DMS 273 (cell line): Measurements from ENCODE around the gene ADGRE3.
"Not testable (repeated sequence)": the region's sequence is repeated elsewhere in the genome, so short reads cannot be mapped to it uniquely, and the experiment has no call there.

Experiments
- DNase-seq: peaks from one replicate; lab custom pipeline; 2025; ENCODE audit not compliant: unreplicated experiment; lab: John Stamatoyannopoulos, UW

Gene ADGRE3

DNA sequence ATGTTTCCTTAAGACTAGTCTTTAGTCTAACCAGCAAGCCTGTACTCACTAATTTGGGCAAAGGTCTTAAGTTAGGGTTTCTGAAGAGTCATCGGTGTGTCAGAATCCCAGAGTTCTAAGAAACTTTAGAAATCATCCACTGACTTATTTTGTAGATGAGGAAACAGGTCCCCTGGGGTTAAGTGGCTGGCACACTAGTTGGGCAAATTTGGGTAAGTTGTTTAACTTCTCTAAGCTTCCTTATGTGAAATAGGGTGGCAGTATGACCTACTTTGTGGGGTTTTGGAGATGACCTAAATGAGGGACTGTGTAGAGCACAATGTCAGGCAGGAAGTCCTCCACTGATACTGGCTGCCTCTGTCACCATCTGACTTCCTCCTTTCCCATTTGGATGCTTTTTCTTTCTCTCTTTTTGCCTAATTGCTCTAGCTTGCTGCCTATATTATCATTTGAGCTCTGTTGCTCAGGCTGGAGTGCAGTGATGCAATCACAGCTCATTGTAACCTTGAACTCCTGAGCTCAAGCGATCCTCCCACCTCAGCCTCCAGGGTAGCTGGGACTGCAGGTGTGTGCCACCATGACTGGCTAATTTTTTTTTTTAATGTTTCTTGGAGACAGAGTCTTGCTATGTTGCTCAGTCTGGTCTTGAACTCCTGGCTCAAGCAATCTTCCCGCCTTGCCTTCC, 2.3 kb downstream of the ADGRE3 start:
- no peak for DNase-seq

DNA sequence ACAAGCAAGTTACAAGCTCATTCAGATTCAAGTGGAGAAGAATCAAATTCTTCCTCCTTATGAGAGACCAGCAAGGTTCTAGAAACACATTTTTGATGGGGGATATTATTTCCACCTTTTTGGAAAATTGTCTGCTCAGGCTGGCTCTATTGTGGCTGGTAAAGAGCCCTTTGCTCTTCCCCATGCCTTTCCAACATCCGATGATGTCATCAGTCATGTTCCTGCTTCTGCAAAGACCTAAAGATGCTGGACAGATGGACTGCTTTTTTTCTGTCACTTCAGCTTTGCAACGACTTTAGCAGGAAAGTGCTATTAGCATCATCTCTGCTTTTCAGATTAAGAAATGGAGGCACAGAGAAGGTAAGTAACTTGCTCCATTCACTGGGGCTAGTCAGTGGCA, 4.2 kb downstream of the ADGRE3 start:
- no peak for DNase-seq

DNA sequence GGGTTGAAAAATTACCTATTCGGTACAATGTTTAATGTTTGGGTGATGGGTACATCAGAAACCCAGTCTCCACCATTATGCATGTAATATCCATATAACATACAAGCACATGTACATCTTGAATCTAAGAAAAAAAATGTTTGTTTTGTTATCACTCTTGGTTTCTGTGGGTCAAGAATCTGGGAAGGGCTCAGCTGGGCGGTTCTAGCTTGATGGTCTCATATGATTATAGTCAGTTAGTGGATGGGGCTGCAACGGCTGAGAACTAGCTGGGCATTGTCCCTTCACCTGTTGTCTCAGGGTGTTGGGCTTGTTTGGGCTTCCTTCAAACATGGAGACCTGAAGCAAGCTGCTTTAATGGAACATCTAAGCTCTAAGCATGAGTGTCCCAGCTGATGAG, 4.7 kb downstream of the ADGRE3 start:
- no peak for DNase-seq

DNA sequence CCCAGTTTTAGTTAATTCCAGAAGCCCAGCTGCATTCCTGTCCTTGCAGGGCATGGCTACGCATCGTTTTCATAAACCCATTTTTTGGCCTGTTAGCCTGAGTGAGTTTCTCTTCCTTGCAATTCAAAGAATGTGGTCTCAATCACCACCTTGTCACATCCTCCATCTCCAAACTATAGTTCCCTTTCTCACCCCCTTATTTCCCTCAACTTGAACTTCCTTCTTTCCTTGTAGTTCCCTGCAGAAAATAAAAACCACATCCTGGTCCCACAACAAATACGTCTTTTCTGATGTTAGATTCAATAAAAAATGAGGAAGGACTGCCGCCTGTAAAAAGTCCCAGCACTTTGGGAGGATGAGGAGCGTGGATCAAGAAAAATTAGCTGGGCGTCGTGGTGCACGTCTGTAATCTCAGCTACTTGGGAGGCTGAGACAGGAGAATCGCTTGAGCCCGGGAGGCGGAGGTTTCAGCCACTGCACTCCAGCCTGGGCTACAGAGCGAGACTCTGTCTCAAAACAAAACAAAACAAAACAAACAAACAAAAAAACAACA, 13.2 kb downstream of the ADGRE3 start:
- DNase-seq, result no peak

DNA sequence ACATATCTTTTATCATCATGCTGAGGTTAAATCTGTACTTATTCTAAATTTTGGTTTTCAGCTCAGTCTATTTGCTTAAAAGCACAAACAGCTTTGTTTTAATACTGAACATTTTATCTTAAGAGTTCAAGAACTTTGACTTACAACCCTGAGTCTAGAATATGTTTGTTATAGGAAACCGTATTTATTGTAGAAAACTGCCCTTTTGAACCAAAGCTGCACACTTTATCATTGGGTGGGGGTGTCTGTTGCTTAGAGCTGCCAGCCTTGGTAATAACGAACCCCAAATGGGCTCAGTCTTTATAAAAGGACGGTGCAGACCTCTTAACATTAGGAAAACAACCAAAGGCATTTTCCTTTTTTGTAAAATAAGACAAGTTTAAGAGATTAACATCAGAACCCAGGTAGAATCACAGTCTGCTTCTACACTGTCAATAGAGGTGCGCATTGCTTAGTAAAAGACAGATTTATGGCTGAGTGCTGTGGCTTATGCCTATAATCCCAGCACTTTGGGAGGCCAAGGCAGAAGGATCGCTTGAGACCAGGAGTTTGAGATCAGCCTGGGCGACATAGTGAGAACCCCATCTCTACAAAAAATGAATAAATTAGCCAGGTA, 14.7 kb downstream of the ADGRE3 start:
- no peak for DNase-seq

DNA sequence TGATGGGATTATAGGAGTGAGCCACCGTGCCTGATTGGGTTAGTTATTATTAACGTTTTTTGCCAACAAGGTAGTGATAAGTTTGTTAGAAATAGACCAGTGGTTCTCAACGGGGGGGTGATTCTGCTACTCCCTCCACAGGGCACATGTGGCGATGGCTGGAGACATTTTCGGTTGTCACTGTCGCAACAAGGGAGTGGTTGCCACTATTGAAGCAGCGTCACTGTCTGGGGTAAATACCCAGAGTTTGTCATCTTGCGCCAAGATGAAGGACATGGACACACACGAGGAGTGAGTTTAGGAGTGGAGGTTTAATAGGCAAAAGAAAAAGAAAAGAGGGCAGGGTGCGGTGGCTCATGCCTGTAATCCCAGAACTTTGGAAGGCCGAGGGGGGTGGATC, 18.9 kb downstream of the ADGRE3 start:
- DNase-seq, result no peak

DNA sequence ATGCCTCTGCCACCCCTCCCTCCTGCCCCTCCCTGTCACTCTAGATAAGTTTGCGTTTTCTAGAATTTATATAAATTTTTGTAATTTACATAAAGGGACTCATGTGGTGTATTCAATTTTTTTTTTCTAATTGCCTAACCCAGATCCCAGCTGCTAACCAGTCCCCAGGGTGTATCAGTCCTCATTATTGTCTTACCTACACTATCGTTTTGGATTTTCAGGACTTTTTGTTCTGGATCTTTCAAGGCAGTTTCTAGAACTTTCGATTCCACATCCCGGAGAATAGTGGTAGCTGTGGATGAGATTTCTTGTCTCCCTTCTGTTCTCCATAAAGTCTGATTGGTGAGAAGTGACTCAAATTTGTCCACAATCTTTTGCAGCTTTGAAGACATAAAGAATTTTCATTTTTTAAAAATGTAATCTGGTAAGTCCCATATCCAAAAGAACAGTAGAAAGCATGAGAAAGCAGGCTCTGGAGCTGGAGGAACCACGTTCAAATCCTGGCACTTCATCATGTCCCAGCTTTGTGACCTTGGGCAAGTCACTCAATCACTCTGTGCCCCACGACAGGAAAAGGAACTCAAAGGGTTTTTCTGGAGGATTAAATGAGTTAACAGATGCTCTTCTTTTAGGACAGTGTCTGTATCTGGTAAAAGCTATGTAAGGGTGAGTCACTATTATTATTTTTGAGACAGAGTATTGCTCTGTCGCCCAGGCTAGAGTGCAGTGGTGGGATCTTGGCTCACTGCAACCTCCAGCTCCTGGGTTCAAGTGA, 19.7 kb downstream of the ADGRE3 start:
- no peak for DNase-seq

DNA sequence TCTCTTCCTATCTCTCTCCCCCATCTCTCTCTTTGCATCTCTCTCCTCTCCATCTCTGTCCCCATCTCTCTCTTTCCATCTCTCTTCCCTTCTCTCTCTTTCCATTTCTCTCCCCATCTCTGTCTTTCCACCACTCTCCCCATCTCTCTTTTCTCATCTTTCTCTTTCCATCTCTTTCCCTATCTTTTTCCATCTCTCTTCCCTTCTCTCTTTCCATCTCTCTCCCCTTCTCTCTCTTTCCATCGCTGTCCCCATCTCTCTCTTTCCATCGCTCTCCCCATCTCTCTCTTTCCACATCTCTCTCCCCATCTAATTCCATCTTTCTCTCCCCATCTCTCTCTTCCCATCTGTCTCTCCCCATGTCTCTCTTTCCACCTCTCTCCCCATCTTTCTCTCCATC, 24.5 kb downstream of the ADGRE3 start:
- no peak for DNase-seq

DNA sequence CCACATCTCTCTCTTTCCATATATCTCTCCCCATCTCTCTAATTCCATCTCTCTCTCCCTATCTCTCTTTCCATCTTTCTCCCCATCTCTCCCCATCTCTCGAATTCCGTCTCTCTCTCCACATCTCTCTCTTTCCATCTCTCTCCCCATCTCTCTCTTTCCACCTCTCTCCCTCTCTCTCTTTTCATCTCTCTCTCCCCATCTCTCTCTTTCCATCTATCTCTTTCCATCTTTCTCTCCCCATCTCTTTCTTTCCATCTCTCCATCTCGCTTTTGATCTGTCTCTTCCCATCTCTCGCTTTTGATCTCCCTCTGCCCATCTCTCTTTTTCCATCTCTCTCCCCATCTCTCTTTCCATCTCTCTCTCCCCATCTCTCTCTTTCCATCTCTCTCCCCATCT, 25.6 kb downstream of the ADGRE3 start:
- no peak for DNase-seq

DNA sequence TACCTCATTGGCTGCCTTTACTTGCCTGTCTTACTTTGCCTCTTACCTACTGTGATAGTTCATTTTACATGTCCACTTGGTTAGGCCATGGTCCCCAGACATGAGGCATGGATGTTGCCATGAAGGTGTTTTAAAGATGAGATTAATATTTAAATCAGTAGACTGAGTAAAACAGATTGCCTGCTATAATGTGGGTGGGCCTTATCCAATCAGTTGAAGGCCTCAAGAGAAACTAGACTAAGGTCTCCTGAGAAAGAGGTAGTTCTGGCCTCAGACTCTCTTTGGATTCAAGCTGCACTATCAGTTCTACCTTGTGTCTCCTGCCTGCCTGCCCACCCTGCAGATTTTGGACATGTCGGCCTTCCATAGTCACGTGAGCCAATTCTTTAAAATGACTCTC, 26.1 kb downstream of the ADGRE3 start:
- DNase-seq, result no peak

DNA sequence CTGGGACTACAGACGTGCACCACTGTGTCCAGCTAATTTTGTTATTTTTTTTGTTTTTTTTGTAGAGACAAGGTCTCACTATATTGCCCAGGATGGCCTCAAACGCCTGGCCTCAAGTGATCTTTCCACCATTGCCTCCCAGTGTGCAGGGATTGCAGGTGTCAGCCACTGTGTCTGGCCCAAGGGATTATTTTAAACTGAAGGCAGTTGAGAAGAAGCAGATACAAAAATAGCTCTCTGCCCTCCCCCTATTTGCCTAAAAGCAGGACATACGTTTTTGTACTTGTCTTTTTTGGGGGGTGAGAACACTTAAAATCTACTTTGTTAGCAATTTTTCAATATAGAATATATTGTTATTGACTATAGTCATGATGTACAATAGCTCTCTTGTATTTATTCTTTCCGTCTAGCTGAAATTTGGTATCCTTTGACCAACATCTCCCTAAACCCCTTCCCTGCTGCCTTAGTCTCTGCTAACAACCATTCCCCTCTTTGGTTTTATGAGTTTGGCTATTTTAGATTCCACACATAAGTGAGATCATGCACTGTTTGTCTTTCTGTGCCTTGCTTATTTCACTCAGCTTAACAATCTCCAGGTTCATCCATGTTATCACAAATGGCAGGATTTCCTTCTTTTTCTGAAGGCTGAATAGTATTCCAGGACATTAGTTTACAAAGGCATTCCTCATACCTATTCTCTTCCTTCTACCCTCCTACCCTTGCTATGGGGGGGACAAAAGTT, 34.9 kb downstream of the ADGRE3 start:
- DNase-seq, result no peak

DNA sequence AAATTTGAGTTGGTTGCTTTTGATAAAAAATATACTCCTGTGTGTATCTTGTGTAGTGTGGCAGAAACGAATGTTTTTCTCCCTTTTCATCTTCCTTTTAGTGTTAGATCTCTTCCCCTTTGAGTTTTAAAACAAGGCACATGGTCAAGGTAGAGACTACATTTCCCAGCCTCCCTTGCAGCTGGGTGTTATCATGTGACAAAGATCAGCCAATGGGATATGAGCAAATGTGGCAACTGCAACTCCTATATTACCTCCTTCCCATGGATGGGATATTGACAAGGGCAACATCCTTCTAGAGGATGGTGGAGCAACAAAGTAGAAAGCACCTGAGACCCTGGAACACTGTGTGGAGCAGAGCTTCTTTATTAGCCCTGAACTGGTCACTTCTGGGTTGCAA, 42.4 kb downstream of the ADGRE3 start:
- DNase-seq, result peak; percentile 66

DNA sequence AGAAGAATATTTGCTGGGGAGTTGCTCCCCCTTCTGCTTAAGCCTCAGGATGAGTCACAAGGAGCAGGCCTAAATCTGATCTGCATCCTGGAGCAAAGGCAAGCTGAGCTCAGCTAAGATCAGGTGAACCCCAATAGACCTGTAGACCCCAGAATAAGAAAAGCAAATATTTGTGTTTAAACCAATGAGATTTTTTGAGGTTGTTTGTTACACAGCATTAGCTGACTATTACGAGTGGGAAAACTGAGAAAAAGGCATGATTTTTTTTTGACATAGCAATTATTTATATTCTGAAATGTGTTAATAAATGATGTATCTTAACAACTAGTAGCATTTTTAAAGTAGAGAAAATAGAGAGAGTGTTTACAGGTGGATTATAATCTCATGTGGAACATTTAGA, 45.1 kb downstream of the ADGRE3 start:
- no peak for DNase-seq

DNA sequence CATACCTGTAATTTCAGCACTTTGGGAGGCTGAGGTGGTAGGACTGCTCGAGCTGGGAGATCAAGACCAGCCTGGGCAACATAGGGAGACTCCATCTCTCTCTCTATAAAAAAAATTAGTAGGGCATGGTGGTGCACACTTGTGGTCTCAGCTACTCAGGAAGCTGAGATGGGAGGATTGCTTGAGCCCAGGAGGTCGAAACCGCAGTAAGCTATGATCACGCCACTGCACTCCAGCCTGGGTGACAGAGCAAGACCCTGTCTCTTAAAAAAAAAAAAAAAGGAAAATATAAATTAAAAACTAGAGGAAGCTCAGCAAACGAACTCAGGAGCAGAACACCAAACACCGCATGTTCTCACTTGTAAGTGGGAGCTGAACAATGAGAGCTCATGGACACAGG, 50.2 kb downstream of the ADGRE3 start:
- not testable (repeated sequence) for DNase-seq

DNA sequence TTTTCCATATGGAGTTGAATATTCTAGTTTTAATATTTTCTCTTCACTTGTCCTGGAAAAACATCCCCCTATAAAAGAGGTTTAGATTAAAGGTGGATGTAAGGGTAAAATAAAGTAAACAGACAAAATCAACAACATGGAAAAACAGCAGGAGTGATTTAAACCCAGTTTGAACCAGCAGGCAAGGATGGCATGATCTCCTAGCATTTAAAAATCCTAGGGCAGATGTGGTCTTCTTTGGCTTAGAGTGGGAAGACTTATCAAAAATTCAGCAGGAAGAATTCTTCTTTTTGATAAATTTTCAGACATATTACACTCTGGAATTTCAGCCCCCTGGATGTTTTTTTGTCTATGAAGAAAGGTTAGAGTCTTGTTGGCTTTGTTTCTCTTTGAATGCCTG, 55.2 kb downstream of the ADGRE3 start:
- no peak for DNase-seq

DNA sequence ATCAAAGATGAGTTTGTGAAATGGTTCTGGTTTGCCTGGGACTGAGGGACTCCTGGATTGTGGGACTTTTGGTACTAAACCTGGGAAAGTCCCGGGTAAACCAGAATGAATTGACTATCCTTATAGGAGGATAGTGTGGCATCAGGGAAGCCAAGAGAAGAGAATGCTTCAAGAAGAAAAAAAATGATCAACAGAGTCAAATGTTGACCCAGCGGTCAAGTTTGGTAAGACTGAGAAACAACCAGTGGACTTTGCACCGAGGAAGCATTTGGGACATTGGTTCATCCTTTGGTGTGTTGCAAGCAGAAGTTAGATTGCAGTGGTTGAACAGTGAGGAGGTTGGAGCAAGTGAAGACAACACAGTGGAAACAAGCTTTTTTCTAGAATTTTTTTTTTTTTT, 58.2 kb downstream of the ADGRE3 start:
- DNase-seq, result no peak

DNA sequence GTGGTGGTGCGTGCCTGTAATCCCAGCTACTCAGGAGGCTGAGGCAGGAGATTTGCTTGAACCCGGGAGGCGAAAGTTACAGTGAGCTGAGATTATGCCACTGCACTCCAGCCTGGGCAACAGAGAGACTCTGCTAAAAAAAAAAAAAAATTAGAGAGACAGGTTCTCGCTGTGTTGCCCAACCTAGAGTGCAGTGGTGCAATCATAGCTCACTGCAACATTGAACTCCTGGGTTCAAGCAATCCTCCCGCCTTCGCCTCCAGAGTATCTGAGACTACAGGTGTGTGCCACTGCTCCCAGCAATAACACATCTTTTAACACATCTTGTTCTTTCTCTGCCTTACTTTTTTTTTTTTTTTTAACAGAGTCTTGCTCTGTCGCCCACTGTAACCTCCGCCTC, 59.0 kb downstream of the ADGRE3 start:
- DNase-seq, result no peak

DNA sequence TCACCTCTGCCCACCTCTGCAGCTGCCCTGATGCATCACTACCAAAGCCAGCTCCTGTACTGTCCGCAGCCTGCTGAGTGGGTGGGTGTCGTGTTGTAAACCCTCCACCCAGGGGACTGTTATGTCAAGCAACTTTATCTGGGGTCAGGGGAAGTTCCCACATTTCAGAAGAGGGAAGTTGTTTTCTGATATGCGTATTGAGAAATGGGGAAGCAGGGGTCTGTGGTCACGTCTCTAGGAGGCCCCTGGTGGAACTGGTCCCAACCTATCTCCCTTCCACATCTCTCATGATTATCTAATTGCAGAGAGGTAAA, 60.6 kb downstream of the ADGRE3 start:
- no peak for DNase-seq

DNA sequence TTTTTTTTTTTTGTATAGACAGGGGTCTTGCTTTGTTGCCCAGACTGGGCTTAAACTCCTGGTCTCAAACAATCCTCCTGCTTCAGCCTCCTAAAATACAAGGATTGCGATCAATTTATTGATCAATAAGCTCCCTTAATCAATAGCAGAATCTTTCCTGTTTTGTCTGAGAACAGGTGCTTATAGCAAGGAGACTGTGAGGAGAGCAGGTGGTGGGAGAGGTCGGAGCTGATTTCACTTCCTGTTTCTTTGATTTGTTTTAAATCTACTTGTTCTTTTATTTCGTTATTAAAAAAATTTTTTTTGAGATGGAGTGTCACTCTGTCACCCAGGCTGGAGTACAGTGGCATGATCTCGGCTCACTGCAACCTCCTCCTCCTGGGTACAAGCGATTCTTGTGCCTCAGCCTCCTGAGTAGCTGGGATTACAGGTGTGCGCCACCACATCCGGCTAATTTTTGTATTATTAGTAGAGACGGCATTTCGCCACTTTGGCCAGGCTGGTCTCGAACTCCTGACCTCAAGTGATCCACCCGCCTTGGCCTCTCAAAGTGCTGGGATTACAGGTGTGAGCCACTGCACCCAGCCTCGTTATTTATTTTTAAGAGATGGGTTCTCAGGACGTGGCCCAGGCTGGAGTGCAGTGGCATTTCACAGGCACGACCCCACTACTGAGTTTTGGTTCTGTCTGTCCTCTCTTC, 61.1 kb downstream of the ADGRE3 start:
- not testable (repeated sequence) for DNase-seq

DNA sequence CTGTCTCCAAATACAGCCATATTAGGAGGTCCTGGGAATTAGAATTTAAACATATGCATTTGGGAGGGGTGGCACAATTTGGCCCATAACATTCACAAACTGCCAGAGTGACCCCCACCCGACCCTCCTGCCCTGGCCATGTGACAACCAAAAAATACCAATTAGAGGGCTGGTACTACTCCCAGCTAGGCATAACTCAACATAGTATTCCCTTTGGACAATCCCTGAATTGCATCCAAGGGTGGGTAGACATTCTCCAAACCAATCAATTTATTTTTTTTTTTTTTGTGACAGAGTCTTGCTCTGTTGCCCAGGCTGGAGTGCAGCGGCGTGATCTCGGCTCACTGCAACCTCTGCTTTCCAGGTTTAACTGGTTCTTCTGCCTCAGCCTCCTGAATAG, 62.0 kb downstream of the ADGRE3 start:
- no peak for DNase-seq

DNA sequence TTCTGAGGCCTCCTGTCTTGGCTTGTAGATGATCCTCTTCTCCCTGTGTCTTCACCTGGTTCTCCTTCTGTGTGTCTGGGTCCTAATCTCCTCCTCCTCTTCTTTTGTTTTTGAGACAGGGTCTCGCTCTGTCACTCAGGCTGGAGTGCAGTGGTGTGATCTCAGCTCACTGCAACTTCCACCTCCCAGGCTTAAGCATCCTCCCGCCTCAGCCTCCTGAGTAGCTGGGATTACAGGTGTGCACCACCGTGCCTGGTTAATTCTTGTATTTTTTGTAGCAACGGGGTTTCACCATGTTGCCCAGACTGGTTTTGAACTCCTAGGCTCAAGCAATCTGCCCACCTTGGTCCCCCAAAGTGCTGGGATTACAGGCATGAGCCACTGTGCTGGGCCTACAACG, 62.4 kb downstream of the ADGRE3 start:
- not testable (repeated sequence) for DNase-seq
